B cell (primary cell): Measurements from ENCODE around the gene PRKCB. TPM values are rescaled to one million over a fixed set of nuclear protein-coding genes. Genes with fewer than 3 reads are reported as not detected.
A peak's percentile ranks its signal among the peaks of the same experiment; 100 is the strongest.

Experiments
- ATAC-seq: fragments of 200-7000 bp; cut with Tn5 transposase; one replicate; pipeline ENCODE4 v1.10.0; 2021; ENCODE audit warnings: low read depth, mild to moderate bottlenecking, moderate number of reproducible peaks, moderate library complexity
- CTCF ChIA-PET: fragments of 350-600 bp; sonication (Branson Sonifier 250); formaldehyde crosslinking; loops from one replicate; lab custom pipeline; 2021; ENCODE audit warnings: antibody characterized with exemption, inconsistent platforms; lab: Charles Lee
- POLR2A ChIA-PET: fragments of 350-600 bp; sonication (Branson Sonifier 250); formaldehyde crosslinking; loops from one replicate; lab custom pipeline; 2021; ENCODE audit warnings: antibody characterized with exemption; lab: Charles Lee
- DNase-seq: peaks from one replicate; pipeline ENCODE4 v3.0.0; 2013
- H2AFZ ChIP-seq: 2 replicates; pipeline ENCODE4 v1.6.1; 2012; ENCODE audit warnings: mild to moderate bottlenecking, low read depth, low read length; ENCODE audit not compliant: insufficient read depth, poor library complexity, severe bottlenecking
- H3K27ac ChIP-seq, 2 donors: 1 replicate in 1 of 2; 2 replicates in 1 of 2; pipeline ENCODE4 v1.5.1; 2012 to 2013; ENCODE audit warnings: low read length in 2 of 2, mild to moderate bottlenecking in 2 of 2, moderate library complexity in 1 of 2
- H3K27me3 ChIP-seq, 4 experiments: fragments of 200-600 bp in 1 of 4; sonication (generic) in 1 of 4; replicated peaks in 1 of 4; 1 replicate in 2 of 4; 2 replicates in 2 of 4; pipeline versions ENCODE4 v1.6.1 to v1.7.0; 2013 to 2016; ENCODE audit warnings: low read length in 3 of 4, mild to moderate bottlenecking in 2 of 4, mixed read lengths in 1 of 4, moderate library complexity in 1 of 4; ENCODE audit not compliant: insufficient read depth in 4 of 4, control insufficient read depth in 3 of 4; ENCODE audit errors: control extremely low read depth in 1 of 4
- H3K36me3 ChIP-seq, 2 experiments: replicated peaks in 1 of 2; 1 replicate in 1 of 2; 2 replicates in 1 of 2; pipeline versions ENCODE4 v1.6.1 to v1.7.1; 2013; ENCODE audit warnings: low read length in 1 of 2; ENCODE audit not compliant: insufficient read depth in 2 of 2, control insufficient read depth in 1 of 2; ENCODE audit errors: control extremely low read depth in 1 of 2, extremely low read depth in 1 of 2
- H3K4me1 ChIP-seq, 2 donors: fragments of 200-600 bp in 1 of 2; sonication (generic) in 1 of 2; 1 replicate in 1 of 2; 2 replicates in 1 of 2; pipeline versions ENCODE4 v1.5.1 to v1.6.1; 2013 to 2017; ENCODE audit warnings: low read length in 2 of 2; ENCODE audit not compliant: control insufficient read depth in 2 of 2, insufficient read depth in 2 of 2
- H3K4me2 ChIP-seq: replicated peaks from 2 replicates; pipeline ENCODE3; 2012; ENCODE audit warnings: mild to moderate bottlenecking, low read depth, low read length; ENCODE audit not compliant: poor library complexity, severe bottlenecking
- H3K4me3 ChIP-seq, 5 experiments: fragments of 200-600 bp in 1 of 5; sonication (generic) in 1 of 5; 1 replicate in 3 of 5; 2 replicates in 2 of 5; pipeline versions ENCODE4 v1.5.1 to v1.7.0; 2011 to 2016; ENCODE audit warnings: low read length in 4 of 5, mild to moderate bottlenecking in 4 of 5, low read depth in 2 of 5, control low read depth in 1 of 5, moderate library complexity in 1 of 5; ENCODE audit not compliant: insufficient read depth in 1 of 5; ENCODE audit errors: control extremely low read depth in 1 of 5, extremely low read depth in 1 of 5
- H3K79me2 ChIP-seq: fragments of 200-600 bp; sonication (generic); one replicate; pipeline ENCODE4 v1.6.0; 2016; ENCODE audit warnings: low read length; ENCODE audit not compliant: control insufficient read depth, insufficient read depth
- H3K9ac ChIP-seq: fragments of 200-600 bp; sonication (generic); 2 replicates; pipeline ENCODE4 v1.6.1; 2017; ENCODE audit warnings: mild to moderate bottlenecking, low read length, moderate library complexity
- H3K9me3 ChIP-seq, 3 donors: one replicate each; pipeline versions ENCODE4 v1.6.1 to v1.7.1; 2013; ENCODE audit warnings: low read length in 2 of 3; ENCODE audit not compliant: control insufficient read depth in 2 of 3, insufficient read depth in 1 of 3; ENCODE audit errors: control extremely low read depth in 1 of 3
- H4K20me1 ChIP-seq: 2 replicates; pipeline ENCODE4 v1.6.0; 2012; ENCODE audit warnings: mild to moderate bottlenecking, low read length; ENCODE audit not compliant: insufficient read depth, control insufficient read depth, poor library complexity, severe bottlenecking
- H3K27ac Mint-ChIP-seq: one replicate; pipeline ENCODE4 v1.8.0; 2021; ENCODE audit warnings: mixed read lengths
- H3K27me3 Mint-ChIP-seq: one replicate; pipeline ENCODE4 v1.8.0; 2021; ENCODE audit warnings: mixed read lengths
- H3K4me1 Mint-ChIP-seq: one replicate; pipeline ENCODE4 v1.8.0; 2021; ENCODE audit warnings: mixed read lengths
- H3K4me3 Mint-ChIP-seq: one replicate; pipeline ENCODE4 v1.8.0; 2021; ENCODE audit warnings: mixed read lengths
- H3K9me3 Mint-ChIP-seq: one replicate; pipeline ENCODE4 v1.8.0; 2022; ENCODE audit warnings: mixed read lengths; ENCODE audit not compliant: insufficient read depth
- EZH2 ChIP-seq: IDR thresholded peaks from 2 replicates; pipeline ENCODE4 v1.6.1; 2012; ENCODE audit warnings: borderline replicate concordance, low read depth, mild to moderate bottlenecking, moderate library complexity, low read length; ENCODE audit not compliant: insufficient read depth, poor library complexity, severe bottlenecking
- WGBS: methylation state at CpG from one replicate; pipeline ENCODE4 v1.1.5; 2013; ENCODE audit warnings: missing lambda C conversion rate; ENCODE audit not compliant: insufficient coverage; 5-methylcytosine and 5-hydroxymethylcytosine counted together
- intact Hi-C: fragments of 100-400 bp; cut with micrococcal nuclease; formaldehyde crosslinking; loops from one replicate; pipeline ENCODE4 v1.10.0; 2022
- polyA plus RNA-seq: library from polyadenylated mRNA; depleted of rRNA; stranded (reverse); fragments of >200 nt; gene quantifications from 2 replicates; pipeline ENCODE4 v1.2.3, GENCODE V29; 2012
- total RNA-seq, 2 donors: library from RNA; stranded (reverse); fragments of 120-200 nt in 1 of 2; gene quantifications; 1 replicate in 1 of 2; 2 replicates in 1 of 2; pipeline versions ENCODE4 v1.2.3 to v1.2.4, GENCODE V29; 2013 to 2022
- TF ChIP-seq, protein P1 (sequence below): fragments of 200-600 bp; IDR thresholded peaks from one replicate; pipeline ENCODE4 v1.8.0; 2022; ENCODE audit warnings: antibody characterized with exemption, mild to moderate bottlenecking

The PRKCB gene
- total and polyA plus RNA-seq, 2 donors (not counting 1 experiment from before 2014, with no cell fraction given) = 106 to 373 TPM

DNA sequence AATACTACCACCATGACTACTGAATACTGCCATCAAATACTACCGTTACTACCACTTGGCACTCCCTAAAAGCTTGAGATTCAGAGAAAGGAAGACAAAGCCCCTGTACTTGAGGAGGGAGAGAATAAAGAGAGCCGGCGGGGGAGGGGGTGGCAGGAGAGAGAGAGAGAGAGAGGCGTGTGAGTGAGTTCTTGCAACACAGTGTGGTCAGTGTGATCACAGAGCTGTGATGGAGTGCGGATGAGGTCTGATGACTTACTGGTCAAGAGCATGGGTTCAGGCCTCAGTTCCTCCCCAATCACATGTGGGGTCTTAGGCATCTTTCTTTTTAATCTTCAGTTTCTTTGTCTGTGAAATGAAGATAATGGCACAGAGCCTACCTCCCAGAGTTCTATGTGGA is 19.2 kb downstream of the PRKCB start:
- Mint-ChIP-seq H3K27me3 (no peaks in the 10 kb centered on the region), H3K4me1 (peaks cover 96% of the 10 kb centered on the region), H3K27ac (peak overlapping the region; percentile 78), H3K4me3 (peak overlapping the region; percentile 42), H3K9me3 (no peaks in the 10 kb centered on the region)
- Histone ChIP-seq H3K4me3 (no peak overlapping the region), H3K9ac (no peak overlapping the region), H3K27ac (peak overlapping the region in 1 of 2 donors; percentile 86), H3K27me3 (no peaks in the 10 kb centered on the region), H3K36me3 (peaks cover 3 to 7% of the 10 kb centered on the region in 2 experiments), H3K79me2 (peaks cover 100% of the 10 kb centered on the region), H4K20me1 (peaks cover 88% of the 10 kb centered on the region), H3K4me2 (no peak overlapping the region), H3K9me3 (peaks cover 0 to 2% (median 0%) of the 10 kb centered on the region in 3 donors), H3K4me1 (peaks cover 89 to 97% of the 10 kb centered on the region in 2 donors), H2AFZ (no peak overlapping the region)
- WGBS = no CpG with 5 or more reads among the region's 5 CpGs
- intact Hi-C loops = loop anchor here (10.0 kb wide), 1 partner anchor 50 kb away; no protein-coding TSS in a partner anchor
- POLR2A ChIA-PET = no interaction called here
- ATAC-seq (no peak), DNase-seq (no peak)
- CTCF ChIA-PET = interaction anchor here (0.6 to 2.4 kb wide), 8 partner anchors 9 to 643 kb away, joined by 3 to 9 read pairs (median 6); no protein-coding TSS in a partner anchor
- no peak for TF ChIP-seq EZH2
- TF ChIP-seq, protein P1, sequence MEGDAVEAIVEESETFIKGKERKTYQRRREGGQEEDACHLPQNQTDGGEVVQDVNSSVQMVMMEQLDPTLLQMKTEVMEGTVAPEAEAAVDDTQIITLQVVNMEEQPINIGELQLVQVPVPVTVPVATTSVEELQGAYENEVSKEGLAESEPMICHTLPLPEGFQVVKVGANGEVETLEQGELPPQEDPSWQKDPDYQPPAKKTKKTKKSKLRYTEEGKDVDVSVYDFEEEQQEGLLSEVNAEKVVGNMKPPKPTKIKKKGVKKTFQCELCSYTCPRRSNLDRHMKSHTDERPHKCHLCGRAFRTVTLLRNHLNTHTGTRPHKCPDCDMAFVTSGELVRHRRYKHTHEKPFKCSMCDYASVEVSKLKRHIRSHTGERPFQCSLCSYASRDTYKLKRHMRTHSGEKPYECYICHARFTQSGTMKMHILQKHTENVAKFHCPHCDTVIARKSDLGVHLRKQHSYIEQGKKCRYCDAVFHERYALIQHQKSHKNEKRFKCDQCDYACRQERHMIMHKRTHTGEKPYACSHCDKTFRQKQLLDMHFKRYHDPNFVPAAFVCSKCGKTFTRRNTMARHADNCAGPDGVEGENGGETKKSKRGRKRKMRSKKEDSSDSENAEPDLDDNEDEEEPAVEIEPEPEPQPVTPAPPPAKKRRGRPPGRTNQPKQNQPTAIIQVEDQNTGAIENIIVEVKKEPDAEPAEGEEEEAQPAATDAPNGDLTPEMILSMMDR = no peak

DNA sequence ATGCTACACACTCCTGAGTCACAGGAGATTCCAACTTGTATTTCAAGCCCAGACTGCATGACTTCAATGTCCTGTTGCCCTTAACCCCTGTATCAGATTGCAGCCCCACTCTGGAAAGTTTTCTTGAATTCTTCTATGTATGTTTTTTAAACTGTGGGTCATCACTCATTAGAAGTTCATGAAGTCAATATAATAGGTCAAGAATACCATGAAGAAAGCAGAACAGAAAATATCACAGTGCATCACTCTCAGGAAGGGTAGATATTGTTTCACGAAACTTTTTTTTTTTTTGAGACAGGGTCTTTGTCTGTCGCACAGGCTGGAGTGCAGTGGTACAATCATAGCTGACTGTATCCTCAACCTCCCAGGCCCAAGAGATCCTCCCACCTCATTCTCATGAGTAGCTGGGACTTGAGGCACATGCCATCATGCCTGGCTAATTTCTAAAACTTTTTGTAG is 20.5 kb downstream of the PRKCB start:
- peaks cover 100% of the 10 kb centered on the region for H3K79me2 ChIP-seq
- TF ChIP-seq, protein P1 = no peak
- no peak for TF ChIP-seq EZH2
- Mint-ChIP-seq H3K4me3 (peak overlapping the region; percentile 65), H3K4me1 (peaks cover 96% of the 10 kb centered on the region), H3K27ac (peak overlapping the region; percentile 74), H3K27me3 (no peaks in the 10 kb centered on the region), H3K9me3 (no peaks in the 10 kb centered on the region)
- DNase-seq = no peak
- H3K4me1 ChIP-seq = peaks cover 91 to 98% of the 10 kb centered on the region in 2 donors
- no peaks in the 10 kb centered on the region for H3K27me3 ChIP-seq
- peaks cover 0 to 2% (median 0%) of the 10 kb centered on the region in 3 donors for H3K9me3 ChIP-seq
- intact Hi-C loops = loop anchor here (1.0 to 10.0 kb wide), 2 partner anchors 8 to 49 kb away; no protein-coding TSS in a partner anchor
- H3K4me2 ChIP-seq = peak overlapping the region; percentile 77
- H3K4me3 ChIP-seq = no peak overlapping the region
- H2AFZ ChIP-seq = no peak overlapping the region
- ChIA-PET POLR2A (interaction anchor here (0.7 to 1.1 kb wide), 2 partner anchors 13 to 50 kb away, joined by 4 read pairs; no protein-coding TSS in a partner anchor), CTCF (interaction anchor here (0.7 to 2.4 kb wide), 11 partner anchors 8 to 185 kb away, joined by 3 to 9 read pairs (median 5); no protein-coding TSS in a partner anchor)
- ATAC-seq = peak; percentile 52
- peaks cover under 1 to 7% of the 10 kb centered on the region in 2 experiments for H3K36me3 ChIP-seq
- peak overlapping the region; percentile 5 to 86 for H3K27ac ChIP-seq
- peaks cover 83% of the 10 kb centered on the region for H4K20me1 ChIP-seq
- H3K9ac ChIP-seq = no peak overlapping the region
- no CpG with 5 or more reads among the region's 2 CpGs for WGBS
